Left lung (tissue), 10 donors: ENCODE results near the gene RGMB. TPM values are rescaled to one million over a fixed set of nuclear protein-coding genes. Genes with fewer than 3 reads are reported as not detected.
A peak's percentile ranks its signal among the peaks of the same experiment; 100 is the strongest.
"Not testable (repeated sequence)": the region's sequence is repeated elsewhere in the genome, so short reads cannot be mapped to it uniquely, and the experiment has no call there.

Experiments
- ATAC-seq: fragments of 200-7000 bp; cut with Tn5 transposase; one replicate; pipeline ENCODE4 v1.9.1; 2020; ENCODE audit warnings: moderate library complexity
- DNase-seq, 4 donors: peaks; one replicate each; pipeline ENCODE4 v3.0.0-alpha.2; 2013 to 2020
- H3K27ac ChIP-seq, 2 donors: fragments of 200-600 bp; sonication (generic) in 1 of 2; one replicate each; pipeline versions ENCODE4 v1.5.0 to v1.8.0; 2020 to 2021
- H3K27me3 ChIP-seq, 2 donors: fragments of 200-600 bp; sonication (generic) in 1 of 2; one replicate each; pipeline versions ENCODE4 v1.5.0 to v1.8.0; 2020 to 2021
- H3K36me3 ChIP-seq, 2 donors: fragments of 200-600 bp; sonication (generic) in 1 of 2; one replicate each; pipeline versions ENCODE4 v1.5.0 to v1.8.0; 2020 to 2021
- H3K4me1 ChIP-seq, 2 donors: fragments of 200-600 bp; one replicate each; pipeline ENCODE4 v1.8.0; 2021
- H3K4me3 ChIP-seq, 2 donors: fragments of 200-600 bp; sonication (generic) in 1 of 2; one replicate each; pipeline versions ENCODE4 v1.5.0 to v1.8.0; 2020 to 2021; ENCODE audit warnings: mild to moderate bottlenecking in 1 of 2
- H3K9me3 ChIP-seq, 2 donors: fragments of 200-600 bp; sonication (generic) in 1 of 2; one replicate each; pipeline versions ENCODE4 v1.5.0 to v1.8.0; 2020 to 2021
- CTCF ChIP-seq, 2 donors: fragments of 200-600 bp; sonication (generic) in 1 of 2; IDR thresholded peaks; one replicate each; pipeline versions ENCODE4 v1.5.0 to v1.8.0; 2021; ENCODE audit warnings: antibody characterized with exemption in 2 of 2
- intact Hi-C, 2 donors: fragments of 100-400 bp; cut with DNase I; formaldehyde crosslinking; loops; one replicate each; pipeline versions ENCODE4 v1.11.2 to v1.14.2; 2022
- polyA plus RNA-seq, 6 donors: library from polyadenylated mRNA; unstranded; fragments of 120-200 nt; gene quantifications; one replicate each; pipeline ENCODE4 v1.2.1, GENCODE V29; 2013; ENCODE audit not compliant: insufficient read length in 6 of 6
- total RNA-seq, 2 donors: library from RNA; stranded (reverse); fragmentation: NEBNext Ultra II Directional; extraction: Animal tissue kit (Norgen Biotek cat#: 25700); gene quantifications; one replicate each; pipeline ENCODE4 v1.2.1, GENCODE V29; 2021
- donor health status: DM: no; HTN: yes; CAD: no.
- donor health status: DM: no; HTN: no; CAD: no.

The RGMB gene
- total and polyA plus RNA-seq, 8 donors, result 12.2 to 21.3 (median 15.7) TPM

- peak; percentile 54 for ATAC-seq
Measured at GRCh38 chr5:98735806-98736507, 37.5 kb upstream of the RGMB start.

GRCh38 chr5:98736753-98737152, 36.7 kb upstream of the RGMB start:
- H3K4me1 ChIP-seq, result no peaks in the 10 kb centered on the region
- DNase-seq (no peak), ATAC-seq (no peak)
- no peaks in the 10 kb centered on the region for H3K27me3 ChIP-seq
- TF ChIP-seq CTCF (IDR thresholded peaks at IDR 0.05), result no peak
- intact Hi-C loops, result no loop called here
- no peak overlapping the region for H3K27ac ChIP-seq
- H3K36me3 ChIP-seq, result no peaks in the 10 kb centered on the region
- no peak overlapping the region for H3K4me3 ChIP-seq
- no peaks in the 10 kb centered on the region for H3K9me3 ChIP-seq

More at GRCh38 chr5:98735806-98736507, 37.5 kb upstream of the RGMB start:
- Histone ChIP-seq H3K27me3 (no peaks in the 10 kb centered on the region), H3K36me3 (no peaks in the 10 kb centered on the region), H3K9me3 (no peaks in the 10 kb centered on the region), H3K27ac (no peak overlapping the region), H3K4me1 (no peaks in the 10 kb centered on the region), H3K4me3 (no peak overlapping the region)
- TF ChIP-seq CTCF (IDR thresholded peaks at IDR 0.05), result no peak
- intact Hi-C loops, result no loop called here
- DNase-seq, result no peak

GRCh38 chr5:98737441-98737840, 36.0 kb upstream of the RGMB start:
- intact Hi-C loops, ATAC-seq: not testable (repeated sequence)
- DNase-seq, result peak in 1 of 4 donors; percentile 39

GRCh38 chr5:98738481-98739149, 34.8 kb upstream of the RGMB start:
- intact Hi-C loops, H3K4me3 ChIP-seq, H3K4me1 ChIP-seq, DNase-seq, H3K27ac ChIP-seq, ATAC-seq, H3K36me3 ChIP-seq, H3K9me3 ChIP-seq, H3K27me3 ChIP-seq: not testable (repeated sequence)

More at GRCh38 chr5:98737441-98737840, 36.0 kb upstream of the RGMB start:
- H3K4me1 ChIP-seq, H3K4me3 ChIP-seq, H3K9me3 ChIP-seq, H3K36me3 ChIP-seq, H3K27me3 ChIP-seq, H3K27ac ChIP-seq: not testable (repeated sequence)

GRCh38 chr5:98741926-98742325, 31.5 kb upstream of the RGMB start:
- Histone ChIP-seq H3K36me3 (no peaks in the 10 kb centered on the region), H3K27me3 (no peaks in the 10 kb centered on the region), H3K4me1 (no peaks in the 10 kb centered on the region), H3K27ac (no peak overlapping the region), H3K4me3 (no peak overlapping the region), H3K9me3 (peaks cover 0 to 2% of the 10 kb centered on the region in 2 donors)
- no peak for TF ChIP-seq CTCF (IDR thresholded peaks at IDR 0.05)
- ATAC-seq, result no peak
- intact Hi-C loops, result no loop called here
- DNase-seq, result no peak

- H3K27me3 ChIP-seq, result no peaks in the 10 kb centered on the region
- intact Hi-C loops, result no loop called here
- no peak for TF ChIP-seq CTCF (IDR thresholded peaks at IDR 0.05)
- DNase-seq, result peak in 1 of 4 donors; percentile 28
- no peaks in the 10 kb centered on the region for H3K36me3 ChIP-seq
- no peak overlapping the region for H3K27ac ChIP-seq
- no peak overlapping the region for H3K4me3 ChIP-seq
- H3K4me1 ChIP-seq, result no peaks in the 10 kb centered on the region
- no peak for ATAC-seq
- H3K9me3 ChIP-seq, result peaks cover 0 to 2% of the 10 kb centered on the region in 2 donors
Measured at GRCh38 chr5:98742396-98743073, 30.9 kb upstream of the RGMB start.

- ATAC-seq, intact Hi-C loops, H3K4me3 ChIP-seq, H3K4me1 ChIP-seq, H3K9me3 ChIP-seq, H3K36me3 ChIP-seq, DNase-seq, H3K27me3 ChIP-seq, H3K27ac ChIP-seq: not testable (repeated sequence)
Measured at GRCh38 chr5:98748259-98748658, 25.2 kb upstream of the RGMB start.
